ENCODE results near the gene NBEAL2. TPM values are rescaled to one million over a fixed set of nuclear protein-coding genes. Genes with fewer than 3 reads are reported as not detected.
"Not testable (repeated sequence)": the region's sequence is repeated elsewhere in the genome, so short reads cannot be mapped to it uniquely, and the experiment has no call there.

NBEAL2 gene
- total RNA-seq, 1 donor from 2014 or later, result 20.0 TPM

GRCh38 chr3:46962427-46962826 lies 17.0 kb upstream of the NBEAL2 start:
- no peak for FAIRE-seq
- peaks cover 7% of the 10 kb centered on the region for H3K36me3 ChIP-seq (ENCODE audit: control insufficient read depth, insufficient read depth, low read length)
- no peaks in the 10 kb centered on the region for H3K27me3 ChIP-seq (ENCODE audit: control insufficient read depth, insufficient read depth, low read length)
- no peak for DNase-seq (ENCODE audit: low read depth)
- no peak overlapping the region for H3K4me3 ChIP-seq (ENCODE audit: low read depth, low read length)
- no peak for TF ChIP-seq CTCF (IDR thresholded peaks at IDR 0.05; ENCODE audit: insufficient read depth, low read length, severe bottlenecking)

- no peak for FAIRE-seq
These were observed 16.5 kb upstream of the NBEAL2 start for GRCh38 chr3:46962990-46963389.

GRCh38 chr3:46964038-46964590 lies 15.4 kb upstream of the NBEAL2 start:
- H3K36me3 ChIP-seq (ENCODE audit: control insufficient read depth, insufficient read depth, low read length); DNase-seq (ENCODE audit: low read depth); H3K27me3 ChIP-seq (ENCODE audit: control insufficient read depth, insufficient read depth, low read length); FAIRE-seq; H3K4me3 ChIP-seq (ENCODE audit: low read depth, low read length): not testable (repeated sequence)

More at GRCh38 chr3:46962990-46963389, 16.5 kb upstream of the NBEAL2 start:
- Histone ChIP-seq H3K27me3 (ENCODE audit: control insufficient read depth, insufficient read depth, low read length) (no peaks in the 10 kb centered on the region), H3K4me3 (ENCODE audit: low read depth, low read length) (no peak overlapping the region), H3K36me3 (ENCODE audit: control insufficient read depth, insufficient read depth, low read length) (peaks cover 7% of the 10 kb centered on the region)
- no peak for DNase-seq (ENCODE audit: low read depth)
- TF ChIP-seq CTCF (IDR thresholded peaks at IDR 0.05; ENCODE audit: insufficient read depth, low read length, severe bottlenecking), result no peak

GRCh38 chr3:46965151-46965550 lies 14.3 kb upstream of the NBEAL2 start:
- Histone ChIP-seq H3K27me3 (ENCODE audit: control insufficient read depth, insufficient read depth, low read length) (no peaks in the 10 kb centered on the region), H3K36me3 (ENCODE audit: control insufficient read depth, insufficient read depth, low read length) (peaks cover 5% of the 10 kb centered on the region), H3K4me3 (ENCODE audit: low read depth, low read length) (no peak overlapping the region)
- DNase-seq (ENCODE audit: low read depth) (no peak), FAIRE-seq (no peak)
- no peak for TF ChIP-seq CTCF (IDR thresholded peaks at IDR 0.05; ENCODE audit: insufficient read depth, low read length, severe bottlenecking)

GRCh38 chr3:46966811-46967210 lies 12.7 kb upstream of the NBEAL2 start:
- no peak for TF ChIP-seq CTCF (IDR thresholded peaks at IDR 0.05; ENCODE audit: insufficient read depth, low read length, severe bottlenecking)
- Histone ChIP-seq H3K36me3 (ENCODE audit: control insufficient read depth, insufficient read depth, low read length) (peaks cover 8% of the 10 kb centered on the region), H3K4me3 (ENCODE audit: low read depth, low read length) (no peak overlapping the region), H3K27me3 (ENCODE audit: control insufficient read depth, insufficient read depth, low read length) (no peaks in the 10 kb centered on the region)
- FAIRE-seq (no peak), DNase-seq (ENCODE audit: low read depth) (no peak)

- DNase-seq (ENCODE audit: low read depth) (no peak), FAIRE-seq (peak; percentile 40)
- TF ChIP-seq CTCF (IDR thresholded peaks at IDR 0.05; ENCODE audit: insufficient read depth, low read length, severe bottlenecking), result no peak
- Histone ChIP-seq H3K27me3 (ENCODE audit: control insufficient read depth, insufficient read depth, low read length) (no peaks in the 10 kb centered on the region), H3K4me3 (ENCODE audit: low read depth, low read length) (no peak overlapping the region), H3K36me3 (ENCODE audit: control insufficient read depth, insufficient read depth, low read length) (peaks cover 8% of the 10 kb centered on the region)
These were observed 10.6 kb upstream of the NBEAL2 start for GRCh38 chr3:46968783-46969428.

Measured in bronchial epithelial cell (primary cell).